ENCODE data around the gene ZBTB20.

ZBTB20 gene

DNA sequence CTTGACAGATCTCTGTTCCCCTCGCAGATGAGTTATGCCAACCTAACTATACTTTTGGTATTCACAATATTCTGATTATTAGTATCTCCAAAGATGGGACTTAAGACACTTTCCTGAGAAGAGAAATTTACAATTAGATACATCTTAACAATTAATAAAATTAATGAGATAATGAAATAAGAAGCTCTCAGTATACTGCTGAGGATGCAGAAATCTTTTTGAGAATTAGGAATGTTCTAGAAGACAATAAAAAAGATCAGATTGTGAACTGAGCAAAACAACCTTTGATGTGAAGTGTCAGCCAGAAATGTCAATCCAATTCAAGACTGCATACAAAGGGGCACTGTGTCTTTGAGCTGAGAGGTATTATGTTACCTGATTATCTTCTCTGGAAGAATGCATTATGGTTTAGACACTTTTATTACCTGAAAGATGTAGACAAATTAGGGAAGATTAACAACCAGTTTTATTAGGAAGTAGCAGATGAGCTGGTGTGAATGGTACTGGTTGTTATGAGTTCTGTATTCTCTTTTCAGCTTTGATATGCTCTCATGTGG, 590.4 kb downstream of the ZBTB20 start:
- H3K36me3 Mint-ChIP-seq: peaks cover 13% of the 10 kb centered on the region

DNA sequence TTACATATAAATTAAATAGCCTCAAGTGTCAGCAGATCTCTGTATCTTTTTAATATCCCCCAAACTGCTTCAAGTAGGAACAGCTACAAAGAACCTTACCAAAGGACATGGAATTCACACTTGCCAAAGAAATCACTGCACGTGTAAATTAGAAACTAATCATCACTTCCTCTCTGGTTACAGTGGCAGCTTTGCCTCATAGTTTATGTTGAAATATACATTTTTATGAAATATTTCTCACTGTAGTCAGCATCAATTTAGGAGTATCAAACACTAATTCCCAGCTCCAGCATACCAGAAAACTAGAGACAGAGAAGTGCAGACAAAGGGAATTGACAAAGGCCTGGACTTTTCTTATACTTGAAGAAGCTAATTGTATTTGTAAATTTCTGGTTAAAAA, 592.4 kb downstream of the ZBTB20 start:
- Mint-ChIP-seq H3K4me3 (no peak overlapping the region), H3K36me3 (peaks cover 18% of the 10 kb centered on the region), H3K9me3 (no peaks in the 10 kb centered on the region), H3K27ac (no peak overlapping the region), H3K4me1 (no peaks in the 10 kb centered on the region), H3K27me3 (no peaks in the 10 kb centered on the region)

More for the DNA sequence above, 590.4 kb downstream of the ZBTB20 start:
- Mint-ChIP-seq H3K4me1 (no peaks in the 10 kb centered on the region), H3K9me3 (no peaks in the 10 kb centered on the region), H3K27ac (no peak overlapping the region), H3K27me3 (no peaks in the 10 kb centered on the region), H3K4me3 (no peak overlapping the region)

DNA sequence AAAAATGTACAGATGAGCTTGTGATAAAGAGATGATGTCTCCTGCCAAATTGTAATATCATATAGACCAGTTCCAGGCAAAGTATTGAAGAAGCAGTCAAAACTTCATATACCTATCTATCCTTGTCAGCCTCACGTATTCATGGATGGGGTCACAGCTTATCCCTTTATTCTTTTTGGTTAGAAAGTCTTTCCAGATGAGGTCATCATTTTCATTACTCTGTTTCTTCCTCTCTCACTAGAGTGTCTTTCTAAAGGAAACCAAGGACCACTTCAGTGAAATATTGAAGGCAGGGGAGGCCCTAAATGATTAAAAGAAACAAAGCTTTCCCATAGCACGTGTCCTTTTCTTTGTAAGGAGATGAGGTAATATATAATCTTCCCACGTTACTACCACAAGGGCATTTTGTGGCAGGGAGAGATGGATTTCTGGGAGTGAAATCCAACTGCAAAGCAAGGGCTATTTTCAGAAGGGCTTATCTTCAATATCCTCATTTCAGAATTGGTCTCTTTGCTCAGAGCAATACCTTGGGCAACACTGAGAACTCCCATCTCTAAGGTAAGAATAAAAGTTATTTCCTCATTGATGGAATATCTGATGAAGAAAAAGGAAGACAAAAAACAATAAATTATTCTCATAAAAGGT, 593.0 kb downstream of the ZBTB20 start:
- Mint-ChIP-seq H3K4me3 (no peak overlapping the region), H3K4me1 (no peaks in the 10 kb centered on the region), H3K36me3 (peaks cover 19% of the 10 kb centered on the region), H3K27me3 (no peaks in the 10 kb centered on the region), H3K9me3 (no peaks in the 10 kb centered on the region), H3K27ac (no peak overlapping the region)

DNA sequence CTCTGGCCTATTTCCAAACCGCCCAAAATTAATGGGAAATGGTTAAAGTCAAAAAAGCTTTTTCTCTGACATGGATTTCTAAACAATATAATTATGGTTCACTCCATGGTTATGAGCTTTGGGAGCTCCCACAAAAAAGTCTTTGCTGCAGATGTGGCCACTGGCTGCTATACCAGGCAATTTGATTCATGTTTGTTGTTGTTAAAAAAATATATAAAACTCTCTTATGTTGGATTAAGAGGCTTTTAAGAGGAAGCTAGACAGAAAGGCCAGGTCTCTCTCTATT, 594.6 kb downstream of the ZBTB20 start:
- H3K27me3 Mint-ChIP-seq: no peaks in the 10 kb centered on the region
- H3K27ac Mint-ChIP-seq: no peak overlapping the region
- H3K9me3 Mint-ChIP-seq: no peaks in the 10 kb centered on the region
- peaks cover 16% of the 10 kb centered on the region for H3K36me3 Mint-ChIP-seq
- H3K4me1 Mint-ChIP-seq: no peaks in the 10 kb centered on the region
- no peak overlapping the region for H3K4me3 Mint-ChIP-seq

DNA sequence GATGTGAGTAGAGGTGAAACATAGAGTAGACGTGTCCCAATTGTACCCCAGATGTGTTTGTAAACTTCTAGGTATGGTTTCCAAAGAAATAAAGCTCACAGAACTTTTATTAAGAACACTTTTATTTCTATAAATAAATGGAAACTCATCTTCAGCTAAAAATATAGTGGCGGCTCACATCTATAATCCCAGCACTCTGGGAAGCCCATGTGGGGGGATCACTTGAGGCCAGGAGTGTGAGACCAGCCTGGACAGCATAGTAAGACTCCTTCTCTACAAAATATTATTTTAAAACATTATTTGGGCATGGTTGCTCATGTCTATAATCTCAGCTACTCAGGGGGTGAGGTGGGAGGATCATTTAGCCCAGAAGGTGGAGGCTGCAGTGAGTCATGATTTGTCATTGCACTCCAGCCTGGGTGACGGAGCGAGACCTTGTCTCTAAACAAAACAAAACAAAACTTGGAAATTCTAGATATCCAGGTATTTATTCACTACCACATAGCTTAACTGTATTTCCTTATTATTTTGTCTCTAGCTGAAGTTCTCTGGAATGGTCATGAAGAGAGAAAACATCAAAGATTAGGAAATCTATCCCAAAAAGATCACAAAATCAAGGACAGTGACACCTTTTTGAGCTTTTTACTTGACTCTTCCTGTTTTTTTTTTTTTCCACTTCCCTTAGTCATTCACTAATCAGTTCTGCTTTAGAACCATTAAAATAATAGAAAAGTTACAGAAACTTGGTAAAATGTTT, 595.1 kb downstream of the ZBTB20 start:
- no peak overlapping the region for H3K27ac Mint-ChIP-seq
- no peaks in the 10 kb centered on the region for H3K9me3 Mint-ChIP-seq
- no peak overlapping the region for H3K4me3 Mint-ChIP-seq
- H3K36me3 Mint-ChIP-seq: peaks cover 20% of the 10 kb centered on the region
- no peaks in the 10 kb centered on the region for H3K27me3 Mint-ChIP-seq
- no peaks in the 10 kb centered on the region for H3K4me1 Mint-ChIP-seq

DNA sequence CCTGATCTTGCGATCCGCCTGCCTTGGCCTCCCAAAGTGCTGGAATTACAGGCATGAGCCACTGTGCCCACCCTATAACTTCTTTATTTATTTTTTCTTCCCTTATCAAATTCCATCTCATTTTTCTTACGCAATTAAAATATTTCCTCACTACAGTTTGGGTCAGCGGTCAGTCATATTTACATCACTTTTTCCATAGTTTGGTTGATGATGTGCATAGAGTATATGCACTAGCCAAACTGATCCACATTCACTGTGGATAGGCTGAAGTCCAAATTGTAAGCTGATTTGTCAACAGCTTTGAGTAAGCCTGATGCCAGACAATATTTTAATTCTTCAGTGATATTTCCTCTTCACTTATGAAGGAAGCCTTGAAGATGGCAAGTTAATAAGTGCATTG, 596.9 kb downstream of the ZBTB20 start:
- Mint-ChIP-seq H3K36me3 (peaks cover 14% of the 10 kb centered on the region), H3K4me1 (no peaks in the 10 kb centered on the region), H3K27ac (no peak overlapping the region), H3K27me3 (no peaks in the 10 kb centered on the region), H3K9me3 (no peaks in the 10 kb centered on the region), H3K4me3 (no peak overlapping the region)

DNA sequence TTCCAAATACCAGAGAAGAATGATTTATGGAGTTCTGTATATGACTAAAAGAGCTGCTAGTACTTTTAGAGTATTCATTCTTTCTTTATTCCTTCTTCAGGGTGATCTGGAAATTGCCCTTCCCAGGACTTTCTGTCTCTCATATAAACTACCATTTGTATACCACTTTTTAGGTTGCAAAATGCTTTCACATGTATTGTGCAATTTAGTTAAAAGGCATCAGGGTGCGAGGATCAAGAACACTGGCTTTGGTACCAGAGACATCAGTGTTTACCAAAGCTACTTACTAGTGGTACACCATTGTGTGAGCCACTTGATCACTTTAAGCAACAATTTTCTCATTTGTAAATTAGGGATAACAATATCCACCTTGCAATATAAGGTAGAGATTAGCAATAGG, 601.9 kb downstream of the ZBTB20 start:
- Mint-ChIP-seq H3K4me3 (no peak overlapping the region), H3K4me1 (no peaks in the 10 kb centered on the region), H3K9me3 (peaks cover 4% of the 10 kb centered on the region), H3K27me3 (no peaks in the 10 kb centered on the region), H3K36me3 (peaks cover 19% of the 10 kb centered on the region), H3K27ac (no peak overlapping the region)

- peaks cover 24% of the 10 kb centered on the region for H3K36me3 Mint-ChIP-seq
- no peaks in the 10 kb centered on the region for H3K27me3 Mint-ChIP-seq
- H3K4me1 Mint-ChIP-seq: no peaks in the 10 kb centered on the region
- peaks cover 9% of the 10 kb centered on the region for H3K9me3 Mint-ChIP-seq
- H3K27ac Mint-ChIP-seq: no peak overlapping the region
- H3K4me3 Mint-ChIP-seq: no peak overlapping the region
Observed at GRCh38 chr3:114542359-114542758, 604.7 kb downstream of the ZBTB20 start.

DNA sequence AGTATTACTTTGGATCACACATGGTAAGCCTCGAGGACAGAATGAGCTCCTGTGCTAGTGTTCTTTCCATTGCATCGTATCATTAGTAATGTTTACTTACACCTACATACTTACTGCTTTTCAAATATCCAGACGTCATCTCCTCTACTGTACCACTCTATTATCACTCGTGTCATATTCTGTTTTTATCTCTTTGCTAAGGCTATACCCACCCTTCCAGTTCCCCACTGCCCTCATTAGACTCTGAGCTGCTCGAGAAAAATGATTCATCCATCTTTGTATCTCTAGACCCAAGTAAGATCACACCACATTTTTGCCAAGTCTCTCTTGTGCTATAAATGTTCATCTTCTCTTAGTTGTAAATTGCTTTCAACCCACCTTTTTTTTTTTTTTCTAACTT, 607.6 kb downstream of the ZBTB20 start:
- Mint-ChIP-seq H3K4me3 (no peak overlapping the region), H3K9me3 (peaks cover 9% of the 10 kb centered on the region), H3K27me3 (no peaks in the 10 kb centered on the region), H3K36me3 (peaks cover 25% of the 10 kb centered on the region), H3K27ac (no peak overlapping the region), H3K4me1 (peaks cover 9% of the 10 kb centered on the region)

DNA sequence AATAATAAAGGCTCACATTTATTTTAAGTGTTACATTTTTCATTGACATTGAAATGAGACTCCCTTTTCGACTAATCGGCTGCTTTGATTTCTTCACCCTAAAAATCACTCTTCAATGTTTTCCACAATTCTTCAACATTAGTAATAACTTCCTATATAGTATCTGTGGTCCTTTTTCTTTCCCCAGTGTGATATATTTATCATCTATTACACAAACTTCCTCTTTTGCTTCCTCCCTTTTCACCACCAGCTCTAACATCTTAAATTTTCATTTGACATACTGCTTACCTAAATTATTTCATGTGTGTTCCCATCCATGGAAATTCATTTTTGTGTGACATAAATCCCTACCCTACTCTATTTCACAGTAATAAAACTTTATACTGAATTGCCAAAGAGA, 608.9 kb downstream of the ZBTB20 start:
- peaks cover 18% of the 10 kb centered on the region for H3K4me1 Mint-ChIP-seq
- peaks cover 34% of the 10 kb centered on the region for H3K36me3 Mint-ChIP-seq
- H3K9me3 Mint-ChIP-seq: peaks cover 9% of the 10 kb centered on the region
- no peak overlapping the region for H3K27ac Mint-ChIP-seq
- no peak overlapping the region for H3K4me3 Mint-ChIP-seq
- H3K27me3 Mint-ChIP-seq: no peaks in the 10 kb centered on the region

DNA sequence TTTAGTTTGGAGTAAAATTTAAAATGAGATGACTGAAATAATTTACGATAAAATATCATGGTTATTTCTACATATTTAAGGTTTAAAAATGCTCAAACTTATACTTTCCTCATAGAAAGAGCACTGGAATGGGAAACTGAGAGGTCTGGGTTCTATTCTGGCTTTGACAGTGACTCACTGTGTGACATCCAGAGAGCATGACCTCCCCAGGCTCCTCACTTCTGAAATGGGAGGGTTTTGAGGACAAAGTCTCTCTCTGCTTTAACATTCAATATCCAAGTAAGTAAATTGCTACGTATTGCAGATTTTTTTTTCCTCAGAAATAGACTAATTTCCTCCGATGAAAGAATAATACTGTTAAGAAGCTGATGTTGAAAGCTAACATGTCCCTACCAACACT, 618.6 kb downstream of the ZBTB20 start:
- H3K9me3 Mint-ChIP-seq: no peaks in the 10 kb centered on the region
- H3K27me3 Mint-ChIP-seq: no peaks in the 10 kb centered on the region
- H3K27ac Mint-ChIP-seq: no peak overlapping the region
- peaks cover 23% of the 10 kb centered on the region for H3K36me3 Mint-ChIP-seq
- H3K4me1 Mint-ChIP-seq: peaks cover 10% of the 10 kb centered on the region
- no peak overlapping the region for H3K4me3 Mint-ChIP-seq

DNA sequence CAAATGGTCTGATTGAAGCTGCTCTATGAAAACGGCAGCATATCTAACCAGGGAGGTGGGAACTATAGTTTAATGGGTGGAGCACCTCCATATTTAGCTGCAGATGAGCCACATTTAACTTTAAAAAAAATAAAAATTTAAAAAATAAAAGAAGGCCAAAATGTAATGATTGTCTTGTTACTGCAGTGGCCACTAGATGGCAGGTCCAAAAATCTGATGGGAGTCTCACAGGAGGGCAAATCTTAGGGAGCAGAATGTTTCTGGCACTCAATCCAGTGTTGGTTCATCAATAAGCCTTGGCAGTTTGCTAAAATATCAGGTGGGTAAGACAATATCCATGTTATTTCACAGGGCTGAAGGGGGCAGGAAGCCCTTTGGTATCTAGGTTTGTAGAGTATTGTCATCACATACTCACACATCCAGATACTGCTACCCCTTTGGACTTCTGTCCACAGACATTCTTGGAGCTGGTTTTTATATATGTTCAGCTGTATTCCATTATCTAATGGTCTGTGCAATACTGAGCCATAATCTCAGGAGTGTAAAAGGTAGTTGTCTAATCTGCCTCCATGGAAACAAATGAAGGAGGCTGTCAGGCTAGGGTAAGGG, 619.9 kb downstream of the ZBTB20 start:
- Mint-ChIP-seq H3K36me3 (peaks cover 13% of the 10 kb centered on the region), H3K27me3 (no peaks in the 10 kb centered on the region)

GRCh38 chr3:114525278-114525677, 621.8 kb downstream of the ZBTB20 start:
- Mint-ChIP-seq H3K4me3 (no peak overlapping the region), H3K27me3 (no peaks in the 10 kb centered on the region), H3K9me3 (no peaks in the 10 kb centered on the region), H3K27ac (no peak overlapping the region), H3K4me1 (no peaks in the 10 kb centered on the region), H3K36me3 (peaks cover 5% of the 10 kb centered on the region)

More for the DNA sequence above, 619.9 kb downstream of the ZBTB20 start:
- Mint-ChIP-seq H3K4me3 (no peak overlapping the region), H3K27ac (no peak overlapping the region), H3K9me3 (no peaks in the 10 kb centered on the region), H3K4me1 (peaks cover 5% of the 10 kb centered on the region)

DNA sequence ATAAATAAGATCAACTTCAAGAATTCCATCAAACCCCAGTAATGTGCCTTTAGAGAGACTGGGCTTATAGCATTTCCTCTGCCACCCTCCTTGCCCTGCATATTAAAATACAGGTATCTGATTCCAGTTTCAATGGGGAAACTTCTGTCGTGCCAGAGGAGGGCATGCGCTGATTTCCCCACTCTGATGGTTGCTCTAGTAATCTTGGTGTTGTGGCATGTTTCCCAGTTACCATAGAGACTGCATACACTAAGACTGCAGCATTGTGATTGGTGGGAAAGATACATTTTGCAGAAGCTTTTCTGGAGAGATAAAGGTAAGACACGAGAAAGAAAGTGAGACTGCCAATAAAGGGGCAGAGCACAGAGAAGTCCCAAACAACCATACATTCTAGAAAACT, 627.7 kb downstream of the ZBTB20 start:
- Mint-ChIP-seq H3K9me3 (no peaks in the 10 kb centered on the region), H3K27me3 (no peaks in the 10 kb centered on the region), H3K36me3 (peaks cover 8% of the 10 kb centered on the region), H3K4me3 (no peak overlapping the region), H3K27ac (no peak overlapping the region), H3K4me1 (no peaks in the 10 kb centered on the region)

DNA sequence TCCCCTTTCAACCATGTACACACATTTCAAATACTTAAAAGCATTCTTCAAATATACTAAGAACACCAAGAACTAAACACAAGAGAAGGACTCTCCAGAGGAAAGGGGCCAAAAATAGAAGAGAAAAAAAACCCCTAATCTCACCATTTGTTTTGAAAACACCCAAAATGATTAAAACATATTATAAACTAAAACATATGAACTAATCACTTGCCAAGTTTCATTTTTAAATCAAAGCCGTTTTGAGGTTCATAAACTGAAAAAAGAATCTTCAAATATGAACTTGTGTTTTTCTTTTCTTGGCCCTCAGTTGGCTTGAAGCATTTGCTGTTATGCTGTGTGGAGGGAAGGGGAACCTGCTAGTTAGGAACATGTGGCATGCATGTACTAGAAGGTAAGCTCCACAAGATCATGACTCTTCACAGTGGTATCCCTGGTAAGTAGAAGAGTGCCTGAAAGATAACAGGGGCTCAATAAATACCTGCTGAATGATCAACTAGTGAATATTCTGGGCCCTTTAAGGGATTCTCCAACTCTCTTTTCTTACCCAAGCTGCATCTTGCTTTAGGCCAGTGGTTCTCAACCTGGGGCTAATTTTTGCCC, 628.8 kb downstream of the ZBTB20 start:
- H3K4me1 Mint-ChIP-seq: no peaks in the 10 kb centered on the region
- H3K9me3 Mint-ChIP-seq: no peaks in the 10 kb centered on the region
- no peak overlapping the region for H3K27ac Mint-ChIP-seq
- H3K4me3 Mint-ChIP-seq: no peak overlapping the region
- no peaks in the 10 kb centered on the region for H3K27me3 Mint-ChIP-seq
- H3K36me3 Mint-ChIP-seq: peaks cover 8% of the 10 kb centered on the region

DNA sequence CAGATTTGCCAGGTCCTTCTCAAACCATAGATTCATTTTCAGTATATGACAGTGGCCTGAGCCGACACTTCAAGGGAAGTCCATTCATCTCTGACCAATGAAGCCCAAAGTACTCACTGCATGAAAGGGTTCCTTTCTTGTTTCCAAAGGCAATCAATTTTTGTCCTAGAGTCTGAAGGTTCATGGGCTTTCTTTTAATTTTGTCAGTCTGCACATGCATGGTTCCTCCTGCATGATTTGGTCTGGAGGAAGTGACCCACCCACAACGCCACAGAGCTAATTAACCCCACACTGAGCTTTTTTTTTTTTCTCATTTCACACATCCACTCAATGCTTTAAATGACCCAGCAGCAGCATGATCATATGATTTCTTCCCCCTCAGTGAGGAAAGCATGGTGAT, 636.9 kb downstream of the ZBTB20 start:
- H3K4me1 Mint-ChIP-seq: peaks cover 24% of the 10 kb centered on the region
- no peak overlapping the region for H3K27ac Mint-ChIP-seq
- H3K36me3 Mint-ChIP-seq: peaks cover 6% of the 10 kb centered on the region
- H3K27me3 Mint-ChIP-seq: no peaks in the 10 kb centered on the region
- H3K4me3 Mint-ChIP-seq: no peak overlapping the region
- no peaks in the 10 kb centered on the region for H3K9me3 Mint-ChIP-seq
